ENCODE measurements around the gene MUC6.

GRCh38 chr11:1042626-1043562 is 6.4 kb upstream of the MUC6 start:
- TF ChIP-seq FOXM1 (IDR thresholded peaks at IDR 0.05; ENCODE audit: borderline replicate concordance): no peak
- no peak for TF ChIP-seq TARDBP (IDR thresholded peaks at IDR 0.05)
- no peak for TF ChIP-seq BHLHE40 (IDR thresholded peaks at IDR 0.05; ENCODE audit: borderline replicate concordance)
- no peak for TF ChIP-seq ARNT (IDR thresholded peaks at IDR 0.05)
- no peak for TF ChIP-seq ZNF384 (IDR thresholded peaks at IDR 0.05)
- no peak for TF ChIP-seq SUZ12 (IDR thresholded peaks at IDR 0.05)
- no peak for TF ChIP-seq CTBP1 (IDR thresholded peaks at IDR 0.05; ENCODE audit: borderline replicate concordance)

All from HEK293T (cell line).